C4-2B (cell line): ENCODE results near the gene PCDHGA6.

Source experiments
- H3K27ac ChIP-seq: fragments of 450-650 bp; 2 replicates; pipeline ENCODE4 v1.5.1; 2017
- CTCF ChIP-seq: fragments of 450-650 bp; conservative IDR thresholded peaks from 2 replicates; pipeline ENCODE4 v1.5.1; 2017; ENCODE audit warnings: mild to moderate bottlenecking
- ZFX ChIP-seq: fragments of 450-650 bp; IDR thresholded peaks from 2 replicates; pipeline ENCODE4 v1.6.1; 2017

PCDHGA6 gene

GRCh38 chr5:141354900-141355469 is 18.7 kb upstream of the PCDHGA6 start, which contains the start of gene PCDHGA4:
Gene PCDHGA4, plus strand, starts transcription at chr5:141355021. Its CDS starts 87 bp downstream, at chr5:141355108.
- no peak within 1 kb of the TSS for H3K27ac ChIP-seq
- no peak for TF ChIP-seq ZFX
- peak; percentile 78 for TF ChIP-seq CTCF

GRCh38 chr5:141355641-141356040 is 18.1 kb upstream of the PCDHGA6 start:
- no peak overlapping the region for H3K27ac ChIP-seq
- TF ChIP-seq ZFX (no peak), CTCF (no peak)

GRCh38 chr5:141356133-141356532 is 17.6 kb upstream of the PCDHGA6 start:
- H3K27ac ChIP-seq: no peak overlapping the region
- TF ChIP-seq ZFX: no peak
- no peak for TF ChIP-seq CTCF

- TF ChIP-seq ZFX (no peak), CTCF (no peak)
- H3K27ac ChIP-seq: no peak overlapping the region
Measured at GRCh38 chr5:141356950-141357349, 16.7 kb upstream of the PCDHGA6 start.

GRCh38 chr5:141359790-141360426 is 13.8 kb upstream of the PCDHGA6 start, which contains the start of gene PCDHGB2:
Gene PCDHGB2, plus strand, starts transcription at chr5:141359994. Its CDS starts 142 bp downstream, at chr5:141360136.
- no peak for TF ChIP-seq ZFX
- TF ChIP-seq CTCF: peak; percentile 70
- H3K27ac ChIP-seq: no peak within 1 kb of the TSS

GRCh38 chr5:141360685-141361084 is 13.0 kb upstream of the PCDHGA6 start:
- TF ChIP-seq CTCF: no peak
- TF ChIP-seq ZFX: no peak
- H3K27ac ChIP-seq: no peak overlapping the region

GRCh38 chr5:141362719-141363118 is 11.0 kb upstream of the PCDHGA6 start:
- TF ChIP-seq CTCF (no peak), ZFX (no peak)
- H3K27ac ChIP-seq: no peak overlapping the region
